Measurements from ENCODE around the gene SYTL3.

DNA sequence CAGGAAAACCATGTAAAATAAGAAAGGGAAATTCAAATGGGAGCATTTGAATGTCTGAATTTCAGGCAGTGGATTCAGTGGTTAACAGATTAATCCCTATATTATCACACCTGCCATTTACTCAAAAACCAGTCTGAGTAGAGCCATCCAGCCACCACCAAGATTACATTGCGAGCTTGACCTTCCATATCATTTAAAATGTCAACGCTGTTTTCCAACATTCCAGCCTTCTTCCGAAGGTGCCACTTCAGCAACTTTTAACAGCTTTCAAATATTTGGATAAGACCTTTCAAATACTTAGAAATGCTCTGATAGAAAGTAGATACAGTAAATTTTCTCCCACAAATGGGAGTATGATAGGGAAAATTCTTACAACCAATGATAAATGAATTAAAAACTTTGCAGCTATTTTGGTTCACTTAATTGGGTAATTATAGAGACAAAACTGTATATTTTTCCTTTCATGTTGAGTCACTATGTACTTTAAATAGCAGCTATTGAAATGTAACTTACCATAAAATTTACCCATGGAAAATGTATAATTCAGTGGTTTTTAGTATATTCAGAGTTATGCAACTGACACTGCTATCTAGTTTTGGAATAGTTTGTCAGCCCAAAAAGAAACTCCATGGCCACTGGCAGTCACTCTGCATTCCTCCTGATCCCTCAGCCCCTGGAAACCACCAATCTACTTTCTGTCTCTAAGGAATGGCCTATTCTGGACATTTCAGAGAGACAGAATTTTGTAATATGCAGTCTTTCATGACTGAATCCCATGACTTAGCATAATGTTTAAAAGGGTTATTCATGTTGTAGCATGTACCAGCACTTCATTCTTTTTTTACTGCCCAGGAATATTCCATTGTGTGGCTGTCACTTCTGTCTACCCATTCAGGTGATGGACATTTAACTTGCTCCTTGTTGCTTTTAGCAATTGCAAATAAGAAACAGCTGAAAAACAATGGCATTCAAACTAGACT is 147.8 kb downstream of the SYTL3 start:
- no peak for TF ChIP-seq EZH2 (IDR thresholded peaks at IDR 0.05; ENCODE audit: low read length)
- TF ChIP-seq, protein P1, sequence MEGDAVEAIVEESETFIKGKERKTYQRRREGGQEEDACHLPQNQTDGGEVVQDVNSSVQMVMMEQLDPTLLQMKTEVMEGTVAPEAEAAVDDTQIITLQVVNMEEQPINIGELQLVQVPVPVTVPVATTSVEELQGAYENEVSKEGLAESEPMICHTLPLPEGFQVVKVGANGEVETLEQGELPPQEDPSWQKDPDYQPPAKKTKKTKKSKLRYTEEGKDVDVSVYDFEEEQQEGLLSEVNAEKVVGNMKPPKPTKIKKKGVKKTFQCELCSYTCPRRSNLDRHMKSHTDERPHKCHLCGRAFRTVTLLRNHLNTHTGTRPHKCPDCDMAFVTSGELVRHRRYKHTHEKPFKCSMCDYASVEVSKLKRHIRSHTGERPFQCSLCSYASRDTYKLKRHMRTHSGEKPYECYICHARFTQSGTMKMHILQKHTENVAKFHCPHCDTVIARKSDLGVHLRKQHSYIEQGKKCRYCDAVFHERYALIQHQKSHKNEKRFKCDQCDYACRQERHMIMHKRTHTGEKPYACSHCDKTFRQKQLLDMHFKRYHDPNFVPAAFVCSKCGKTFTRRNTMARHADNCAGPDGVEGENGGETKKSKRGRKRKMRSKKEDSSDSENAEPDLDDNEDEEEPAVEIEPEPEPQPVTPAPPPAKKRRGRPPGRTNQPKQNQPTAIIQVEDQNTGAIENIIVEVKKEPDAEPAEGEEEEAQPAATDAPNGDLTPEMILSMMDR (optimal IDR thresholded peaks at IDR 0.05 in 1 of 3, IDR thresholded peaks at IDR 0.05 in 1 of 3, conservative IDR thresholded peaks at IDR 0.05 in 1 of 3; ENCODE audit: extremely low read depth in 1 of 3, insufficient read depth in 2 of 3, low read length in 3 of 3): no peak

Measured in keratinocyte (primary cell).